SHP77 treated with DMSO at 0.1 percent for 48 hours (cell line): ENCODE measurements around the gene YIF1A.

Source experiments
- DNase-seq: peaks from one replicate; lab custom pipeline; 2025; lab: John Stamatoyannopoulos, UW

The YIF1A gene

GRCh38 chr11:66288671-66289547 is at the start of gene YIF1A:
Gene YIF1A, minus strand, starts transcription at chr11:66289143. Its CDS starts 158 bp downstream, at chr11:66288985.
- DNase-seq: peak; percentile 99

DNA sequence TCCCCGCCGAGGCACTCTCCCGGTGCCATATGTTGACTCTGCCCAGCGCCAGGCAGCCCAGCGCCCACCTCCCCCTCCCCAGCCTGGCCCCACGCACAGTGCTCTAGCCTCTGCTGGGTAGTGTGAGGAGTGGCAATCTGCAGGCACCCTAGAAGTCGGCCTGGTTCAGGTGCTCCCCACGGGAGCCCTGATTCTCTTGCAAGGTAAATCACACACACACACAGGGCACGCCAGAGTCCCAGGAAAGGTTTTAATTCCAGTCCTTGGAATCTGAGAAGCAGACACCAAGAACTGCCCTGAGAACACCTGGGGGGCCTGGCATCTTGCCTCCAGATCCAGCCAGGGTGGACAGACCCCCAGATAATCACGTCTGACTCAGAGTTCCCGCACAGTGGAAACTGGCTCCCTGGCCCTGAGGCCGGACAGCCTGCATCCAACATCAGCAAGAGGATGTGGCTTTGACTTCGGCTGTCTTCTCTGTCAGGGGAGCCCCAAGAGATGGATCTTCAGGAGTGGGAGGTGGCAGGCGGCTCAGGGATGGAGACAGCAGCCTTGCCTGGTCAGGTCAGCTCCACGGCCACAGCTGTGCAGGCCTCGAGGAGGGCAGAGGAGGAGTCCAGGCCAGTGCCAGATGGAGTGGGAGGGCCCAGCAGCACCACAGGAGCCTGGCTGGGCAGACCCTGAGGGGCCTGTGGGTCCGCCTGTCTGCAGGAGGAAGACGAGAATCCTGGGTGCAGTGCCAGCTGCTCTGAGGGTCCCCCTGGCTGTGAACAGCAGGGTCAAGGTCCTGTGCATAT is 48.4 kb upstream of the YIF1A start:
- no peak for DNase-seq

DNA sequence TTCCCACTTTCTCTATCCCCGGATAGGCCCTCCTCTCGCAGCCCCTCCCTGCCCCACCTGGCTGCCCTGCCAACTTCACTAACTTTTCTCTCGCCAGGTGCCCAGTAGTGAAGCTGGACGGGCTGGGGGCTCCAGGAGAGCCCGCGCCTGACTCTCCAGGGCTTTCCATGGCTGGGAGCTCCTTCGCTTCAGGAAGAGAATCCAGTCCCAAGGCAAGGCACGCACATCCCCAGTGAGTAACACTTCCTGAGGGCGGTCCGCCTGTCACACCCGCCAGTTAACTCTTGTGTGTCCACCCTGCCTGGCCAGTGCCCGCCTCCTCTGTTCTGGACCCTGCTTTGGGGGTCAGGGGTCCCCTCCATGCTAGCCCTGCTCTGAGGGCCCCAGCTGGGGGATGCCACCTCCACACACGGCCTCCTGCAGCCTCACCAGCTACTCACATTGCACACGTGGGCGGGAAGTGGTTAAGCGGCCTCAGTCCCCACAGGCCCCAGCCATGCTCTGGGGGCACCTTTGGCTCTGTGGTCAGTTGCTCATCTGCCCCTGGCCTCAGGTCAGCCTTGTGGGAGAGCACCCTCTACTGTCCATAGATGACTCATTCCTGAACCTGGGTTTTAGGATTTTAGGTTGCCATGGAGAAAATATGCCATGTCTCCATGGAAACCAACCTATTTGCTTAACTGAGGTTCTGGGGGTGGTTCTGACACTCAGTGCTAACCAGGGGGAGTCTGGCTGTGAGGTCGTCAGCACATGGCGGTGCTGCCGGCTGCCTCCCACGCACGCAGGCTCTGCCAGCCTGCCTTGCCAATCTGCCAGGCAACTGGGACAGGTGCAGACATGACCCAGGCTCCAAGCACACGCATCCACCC is 47.5 kb upstream of the YIF1A start, which contains the start of gene RIN1:
Gene RIN1, minus strand, starts transcription at position 201 of the 869 bp plus-strand sequence. Its CDS starts 32 bp downstream, at position 169.
- peak; percentile 92 for DNase-seq

- no peak for DNase-seq
Measured at GRCh38 chr11:66335531-66336233, 46.7 kb upstream of the YIF1A start.

DNA sequence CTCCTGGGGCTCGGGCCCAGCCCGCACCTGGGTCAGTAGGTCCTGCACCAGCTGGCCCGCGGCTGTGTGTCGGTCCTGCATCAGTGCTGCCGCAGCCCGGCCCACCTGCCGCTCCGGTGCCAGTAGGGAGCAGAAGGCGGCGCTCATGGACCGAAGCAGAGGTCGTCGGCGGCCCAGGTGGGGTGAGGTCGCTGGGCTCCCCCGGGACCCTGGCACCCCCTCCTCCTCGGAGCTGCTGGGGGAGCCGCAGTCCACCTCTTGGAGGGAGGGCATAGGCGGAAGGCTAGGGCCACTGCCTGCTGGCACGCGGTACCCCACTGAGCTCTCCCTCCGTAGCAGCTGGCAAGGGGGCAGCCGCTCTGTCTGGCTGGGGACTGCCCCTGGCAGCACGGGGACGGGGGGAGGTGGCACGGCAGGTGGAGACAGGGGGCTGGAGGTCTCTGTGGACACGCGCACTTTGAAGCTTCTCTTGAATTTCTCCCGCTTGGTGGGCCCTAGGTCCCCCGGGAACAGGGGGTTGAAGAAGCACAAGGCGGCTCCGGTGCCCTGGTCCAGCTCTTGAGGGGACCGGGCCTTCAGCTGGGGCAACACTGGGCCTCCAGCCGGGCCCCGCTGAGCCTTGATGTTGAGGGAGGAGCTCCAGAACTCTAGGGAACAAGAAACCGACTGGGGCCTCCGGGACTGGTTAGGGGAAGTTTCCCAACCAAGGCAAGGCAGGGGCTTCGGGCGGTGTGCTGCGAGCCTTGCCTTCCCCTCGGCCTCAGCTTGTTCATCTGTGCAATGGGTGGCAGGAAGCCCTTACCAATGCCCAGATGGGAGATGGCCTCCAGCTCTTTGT is 45.9 kb upstream of the YIF1A start:
- no peak for DNase-seq

DNA sequence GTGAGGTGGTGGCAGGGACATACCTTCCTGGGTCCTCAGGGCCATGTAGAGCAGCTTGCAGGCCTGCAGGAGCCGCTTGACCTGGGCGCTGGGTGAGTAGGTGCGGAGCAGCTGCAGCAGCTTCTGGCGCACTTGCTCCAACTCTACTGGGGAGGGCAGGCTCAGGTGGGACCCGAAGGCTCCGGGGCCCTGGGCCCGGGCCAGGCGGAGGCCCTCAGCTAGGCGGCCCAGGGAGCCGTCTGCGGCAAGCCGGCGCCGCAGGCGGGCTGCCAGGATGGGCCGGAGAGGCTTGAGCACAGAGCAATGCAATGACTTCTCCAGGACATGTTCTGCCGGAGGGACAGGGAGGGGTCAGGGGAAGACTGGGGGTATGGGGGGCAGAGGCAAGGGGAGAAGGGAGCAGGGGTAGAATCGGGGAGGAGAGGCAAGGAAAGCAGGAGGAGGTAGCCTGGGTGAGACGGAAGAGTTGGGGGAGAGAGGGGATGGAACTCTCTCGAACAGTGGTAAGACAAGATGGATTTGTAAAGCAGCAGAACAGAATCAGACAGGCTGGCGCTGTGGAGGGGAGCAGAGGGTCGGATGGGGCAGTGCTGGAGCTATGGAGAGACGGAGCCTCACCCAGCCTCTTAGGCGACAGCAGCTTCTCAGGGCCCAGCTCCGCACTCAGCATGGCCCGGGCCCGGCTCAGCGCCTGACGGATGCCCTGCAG is 45.1 kb upstream of the YIF1A start:
- no peak for DNase-seq

- DNase-seq: no peak
Measured at GRCh38 chr11:66333220-66333877, 44.4 kb upstream of the YIF1A start.

GRCh38 chr11:66332371-66333219 is 43.7 kb upstream of the YIF1A start:
- DNase-seq: no peak

DNA sequence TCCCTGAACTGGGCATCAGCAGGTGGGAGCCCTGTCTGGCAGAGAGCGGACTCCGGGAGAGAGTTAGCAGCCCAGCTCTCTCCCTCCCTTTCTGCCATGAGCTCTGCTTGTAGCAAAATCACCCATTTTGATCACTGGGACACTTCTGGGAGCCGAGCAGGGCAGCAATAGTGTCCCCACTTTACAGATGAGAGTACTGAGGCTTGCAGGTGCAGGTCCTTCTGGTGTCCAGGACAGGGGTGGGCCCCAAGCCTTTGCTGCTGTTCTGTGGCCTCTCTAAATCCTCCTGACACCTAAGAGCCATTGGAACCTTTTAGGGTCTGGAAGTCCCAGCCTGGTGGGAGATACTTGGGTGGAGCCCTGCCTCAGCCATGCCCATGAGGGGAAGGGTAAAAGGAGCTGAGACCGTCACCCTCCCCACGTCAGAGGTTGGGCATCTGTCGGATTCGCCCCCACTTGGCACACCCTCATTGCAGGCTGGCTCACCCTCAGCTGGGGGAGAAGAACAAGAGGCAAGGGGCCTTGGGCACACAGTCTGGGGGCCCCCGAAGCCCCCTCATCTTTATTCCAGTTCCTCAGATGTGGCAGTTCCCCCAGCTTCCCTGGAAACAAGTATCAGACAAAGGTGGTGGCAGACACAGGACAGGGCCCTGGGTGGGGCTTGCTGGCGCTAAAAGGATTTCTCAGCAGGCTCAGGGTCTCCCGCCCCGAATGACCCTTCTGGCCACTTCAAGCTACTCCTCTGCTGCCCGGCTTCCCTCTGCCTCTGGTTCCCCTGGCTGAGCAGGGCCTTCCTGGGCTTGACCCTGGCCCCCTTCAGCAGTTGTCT is 42.8 kb upstream of the YIF1A start:
- DNase-seq: no peak

DNA sequence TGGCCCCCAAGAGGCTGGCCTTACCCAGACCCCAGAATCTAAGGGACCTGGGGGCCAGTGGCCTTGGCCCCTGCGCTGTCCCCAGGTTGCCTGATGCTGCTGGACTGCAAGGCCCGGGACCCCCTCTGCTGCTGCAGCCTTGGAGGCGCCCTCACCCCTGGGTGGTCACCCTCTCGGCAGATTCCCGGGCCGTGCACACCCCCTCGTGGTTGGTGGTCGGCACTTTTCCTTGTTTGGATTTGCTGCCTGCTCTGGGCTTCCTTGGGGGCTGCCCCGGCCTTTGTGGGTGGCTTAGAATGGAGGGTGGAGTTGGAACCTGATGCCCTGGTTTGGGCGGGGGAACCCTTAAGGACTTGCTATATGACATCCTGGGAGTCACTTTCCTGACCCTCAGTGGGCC is 42.0 kb upstream of the YIF1A start:
- no peak for DNase-seq

DNA sequence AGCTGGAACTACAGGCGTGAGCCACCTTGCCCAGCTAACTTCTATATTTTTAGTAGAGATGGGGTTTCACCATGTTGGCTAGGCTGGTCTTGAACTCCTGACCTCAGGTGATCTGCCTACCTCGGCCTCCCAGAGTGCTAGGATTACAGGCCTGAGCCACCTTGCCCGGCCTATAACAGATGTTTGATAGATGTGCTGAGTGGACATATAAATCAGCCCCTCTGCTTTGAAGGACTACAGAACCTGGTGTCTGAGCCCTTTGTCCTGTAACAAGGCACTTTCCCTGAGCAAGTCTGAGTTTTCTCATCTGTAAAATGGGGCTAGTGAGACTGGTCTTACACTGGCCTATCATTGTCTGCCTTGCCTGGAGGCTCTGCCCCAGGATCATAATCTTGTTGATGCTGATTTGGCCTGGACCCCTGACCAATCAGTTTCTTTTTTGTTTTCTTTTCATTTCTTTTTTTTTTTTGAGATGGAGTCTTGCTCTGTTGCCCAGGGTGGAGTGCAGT is 40.3 kb upstream of the YIF1A start:
- no peak for DNase-seq

DNA sequence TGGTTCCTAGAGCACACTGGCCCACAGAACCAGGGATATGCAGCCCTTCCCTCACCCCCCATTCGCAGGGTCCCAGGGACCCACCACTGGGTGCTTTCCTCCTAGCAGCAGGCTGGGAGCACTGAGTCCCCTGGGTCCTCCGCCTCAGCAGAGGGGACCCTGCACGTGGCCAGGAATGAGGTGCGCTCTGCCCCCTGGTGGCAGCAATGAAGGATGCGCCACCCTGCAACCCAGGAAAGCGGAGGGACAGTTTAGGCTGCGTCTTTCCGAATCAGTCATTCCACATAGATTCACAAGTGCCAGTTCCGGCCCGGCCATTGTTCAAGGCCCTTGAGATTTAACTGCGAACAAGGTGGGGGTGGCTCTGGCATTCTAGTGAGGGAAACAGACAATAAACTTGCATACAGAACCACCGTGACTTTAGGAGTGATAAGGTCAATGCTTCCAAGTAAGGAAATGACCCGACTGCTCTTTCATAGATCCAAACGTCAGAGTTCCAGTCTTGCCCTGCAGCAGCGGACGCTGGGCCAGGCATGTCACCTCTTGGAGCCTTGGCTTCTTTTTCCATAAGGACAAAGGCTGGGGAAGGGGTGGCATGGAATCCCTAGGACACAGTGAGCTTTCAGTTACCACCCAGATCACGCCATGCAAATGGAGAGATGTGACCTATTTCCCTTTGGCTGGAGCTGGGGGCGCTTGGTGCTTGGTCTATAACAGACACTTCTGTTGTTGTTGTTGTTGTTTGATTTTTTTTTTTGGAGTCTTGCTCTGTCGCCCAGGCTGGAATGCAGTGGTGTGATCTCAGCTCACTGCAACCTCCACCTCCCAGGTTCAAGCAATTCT is 39.6 kb upstream of the YIF1A start:
- peak; percentile 93 for DNase-seq

GRCh38 chr11:66328031-66328301 is 39.0 kb upstream of the YIF1A start:
- DNase-seq: no peak

- DNase-seq: no peak
Measured at GRCh38 chr11:66327171-66328030, 38.5 kb upstream of the YIF1A start.
